ENCODE data around the gene EMC9.
A peak's percentile ranks its signal among the peaks of the same experiment; 100 is the strongest.

DNA sequence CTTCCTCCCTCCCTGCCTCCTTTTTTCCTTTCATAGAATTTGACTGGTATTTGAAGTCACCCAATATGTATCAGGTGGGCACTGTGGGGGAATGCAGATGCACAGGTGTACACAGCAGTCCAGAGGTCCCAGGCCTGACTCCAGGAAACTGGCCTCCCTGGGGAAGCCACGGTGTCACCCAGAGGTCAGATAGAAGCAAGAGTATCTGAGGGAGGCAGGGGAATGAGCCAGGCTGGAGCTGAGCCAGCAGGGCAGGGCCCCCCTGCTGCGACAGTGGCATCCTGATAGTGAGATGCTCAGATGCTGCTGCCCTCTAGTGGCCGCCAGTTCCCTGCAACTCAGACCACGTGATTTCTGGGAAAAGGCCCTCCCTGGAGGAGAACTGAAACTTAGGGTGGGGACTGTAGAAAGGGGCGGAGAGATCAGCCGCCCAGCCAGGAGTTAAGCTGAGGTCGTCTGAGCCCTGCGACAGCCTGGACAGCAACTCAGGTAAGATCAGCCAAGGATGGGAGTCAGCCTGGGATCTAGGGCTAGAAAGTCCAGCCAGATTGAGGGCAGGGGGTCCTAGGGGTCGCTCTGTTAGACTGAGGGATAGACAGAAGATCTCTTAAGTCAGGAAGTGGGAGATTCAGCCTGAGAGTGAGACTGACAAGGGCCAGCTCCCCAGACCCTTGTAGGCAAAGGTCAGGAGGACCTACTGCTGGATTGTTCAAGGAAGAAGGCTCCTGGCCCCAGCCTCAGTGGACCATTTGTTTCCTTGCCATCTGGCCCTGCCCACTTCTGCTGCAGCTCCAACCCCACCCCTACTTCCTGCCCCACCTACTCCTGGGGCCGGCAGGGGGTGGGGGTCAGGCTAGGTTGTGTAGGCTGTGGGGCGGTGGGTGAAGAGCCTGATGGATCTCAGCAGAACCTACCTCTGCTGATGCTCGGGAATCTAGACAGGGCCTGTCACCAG lies 19.7 kb upstream of the EMC9 start, which contains the start of gene IRF9:
- TF ChIP-seq, protein P1, sequence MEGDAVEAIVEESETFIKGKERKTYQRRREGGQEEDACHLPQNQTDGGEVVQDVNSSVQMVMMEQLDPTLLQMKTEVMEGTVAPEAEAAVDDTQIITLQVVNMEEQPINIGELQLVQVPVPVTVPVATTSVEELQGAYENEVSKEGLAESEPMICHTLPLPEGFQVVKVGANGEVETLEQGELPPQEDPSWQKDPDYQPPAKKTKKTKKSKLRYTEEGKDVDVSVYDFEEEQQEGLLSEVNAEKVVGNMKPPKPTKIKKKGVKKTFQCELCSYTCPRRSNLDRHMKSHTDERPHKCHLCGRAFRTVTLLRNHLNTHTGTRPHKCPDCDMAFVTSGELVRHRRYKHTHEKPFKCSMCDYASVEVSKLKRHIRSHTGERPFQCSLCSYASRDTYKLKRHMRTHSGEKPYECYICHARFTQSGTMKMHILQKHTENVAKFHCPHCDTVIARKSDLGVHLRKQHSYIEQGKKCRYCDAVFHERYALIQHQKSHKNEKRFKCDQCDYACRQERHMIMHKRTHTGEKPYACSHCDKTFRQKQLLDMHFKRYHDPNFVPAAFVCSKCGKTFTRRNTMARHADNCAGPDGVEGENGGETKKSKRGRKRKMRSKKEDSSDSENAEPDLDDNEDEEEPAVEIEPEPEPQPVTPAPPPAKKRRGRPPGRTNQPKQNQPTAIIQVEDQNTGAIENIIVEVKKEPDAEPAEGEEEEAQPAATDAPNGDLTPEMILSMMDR (IDR thresholded peaks at IDR 0.05), result peak; percentile 93 to 98 (median 94)
- TF ChIP-seq POLR2A (IDR thresholded peaks at IDR 0.05), result peak; percentile 51 to 57

Measured in uterus (tissue), 2 donors.